GM23248 (cell line): ENCODE results near the gene TAF3. TPM values are rescaled to one million over a fixed set of nuclear protein-coding genes. Genes with fewer than 3 reads are reported as not detected.

Experiments used
- DNase-seq: peaks from one replicate; pipeline ENCODE4 v3.0.0-alpha.2; 2015
- H2AFZ ChIP-seq: fragments of 200-600 bp; sonication (generic); 2 replicates; pipeline ENCODE4 v1.6.1; 2016; ENCODE audit warnings: antibody characterized with exemption
- H3F3A ChIP-seq: fragments of 200-600 bp; sonication (generic); 2 replicates; pipeline ENCODE4 v1.6.1; 2016; ENCODE audit warnings: mild to moderate bottlenecking, antibody characterized with exemption, mixed run types; ENCODE audit not compliant: insufficient read depth
- H3K27ac ChIP-seq: fragments of 200-600 bp; sonication (generic); 2 replicates; pipeline ENCODE4 v1.5.1; 2016; ENCODE audit warnings: mild to moderate bottlenecking
- H3K27me3 ChIP-seq: fragments of 200-600 bp; sonication (generic); replicated peaks from 2 replicates; pipeline ENCODE4 v1.6.1; 2016; ENCODE audit warnings: mild to moderate bottlenecking; ENCODE audit not compliant: insufficient read depth
- H3K36me3 ChIP-seq: fragments of 200-600 bp; sonication (generic); 2 replicates; pipeline ENCODE4 v1.6.1; 2016; ENCODE audit warnings: low read depth, mild to moderate bottlenecking
- H3K4me1 ChIP-seq: fragments of 200-600 bp; sonication (generic); 2 replicates; pipeline ENCODE4 v1.6.1; 2016; ENCODE audit warnings: mild to moderate bottlenecking; ENCODE audit not compliant: insufficient read depth
- H3K4me2 ChIP-seq: fragments of 200-600 bp; sonication (generic); one replicate; pipeline ENCODE4 v1.6.1; 2016; ENCODE audit warnings: mild to moderate bottlenecking; ENCODE audit not compliant: unreplicated experiment
- H3K4me3 ChIP-seq: fragments of 200-600 bp; sonication (generic); 2 replicates; pipeline ENCODE4 v1.5.1; 2016; ENCODE audit warnings: mild to moderate bottlenecking
- H3K79me2 ChIP-seq: fragments of 200-600 bp; sonication (generic); 2 replicates; pipeline ENCODE4 v1.6.1; 2016; ENCODE audit warnings: mild to moderate bottlenecking; ENCODE audit not compliant: insufficient read depth
- H3K9ac ChIP-seq: fragments of 200-600 bp; sonication (generic); 2 replicates; pipeline ENCODE4 v1.6.1; 2016; ENCODE audit warnings: mild to moderate bottlenecking
- H3K9me2 ChIP-seq: fragments of 200-600 bp; sonication (generic); 2 replicates; pipeline ENCODE4 v1.6.1; 2016; ENCODE audit warnings: mixed run types, mild to moderate bottlenecking, moderate library complexity; ENCODE audit not compliant: insufficient read depth
- H3K9me3 ChIP-seq: fragments of 200-600 bp; sonication (generic); one replicate; pipeline ENCODE4 v1.6.1; 2017; ENCODE audit warnings: low read depth
- H4K20me1 ChIP-seq: fragments of 200-600 bp; sonication (generic); 2 replicates; pipeline ENCODE4 v1.6.0; 2016; ENCODE audit not compliant: insufficient read depth
- EZH2 ChIP-seq: fragments of 200-600 bp; sonication (generic); IDR thresholded peaks from 2 replicates; pipeline ENCODE4 v1.6.1; 2018; ENCODE audit warnings: antibody characterized with exemption, mild to moderate bottlenecking; ENCODE audit not compliant: insufficient read depth, poor library complexity, severe bottlenecking
- EZH2phosphoT487 ChIP-seq: fragments of 200-600 bp; sonication (generic); IDR thresholded peaks from 2 replicates; pipeline ENCODE4 v1.6.1; 2018; ENCODE audit warnings: antibody characterized with exemption, moderate library complexity, mild to moderate bottlenecking, low read depth; ENCODE audit not compliant: insufficient read depth
- WGBS, 2 experiments: methylation state at CpG; one replicate each; pipeline ENCODE4 v1.1.6; 2015 to 2017; ENCODE audit warnings: low lambda C conversion rate in 2 of 2, low coverage in 1 of 2; ENCODE audit errors: missing lambda C conversion rate in 2 of 2; 5-methylcytosine and 5-hydroxymethylcytosine counted together
- in situ Hi-C: fragments of 300-500 bp; cut with MboI; formaldehyde crosslinking; loops from 2 replicates; pipeline ENCODE4 v1.15.0; 2020
- polyA plus RNA-seq: library from polyadenylated mRNA; unstranded; fragments of >200 nt; fragmentation: Nextera tagmentation; extraction: Ambion mirVana; gene quantifications from 2 replicates; pipeline ENCODE4 v1.2.1, GENCODE V29; 2016
- total RNA-seq: library from RNA; depleted of rRNA; stranded (reverse); fragments of >200 nt; shearing (Covaris generic); gene quantifications from 2 replicates; pipeline ENCODE4 v1.2.3, GENCODE V29; 2014

Gene TAF3
- total and polyA plus RNA-seq, 2 experiments from 2014 or later = 1.7 to 5.5 TPM

GRCh38 chr10:8051109-8051821 lies 233.0 kb downstream of the TAF3 start:
- in situ Hi-C loops = no loop called here
- Histone ChIP-seq H3K9me3 (no peaks in the 10 kb centered on the region), H3K4me2 (no peak overlapping the region), H3K36me3 (no peaks in the 10 kb centered on the region), H3K27ac (no peak overlapping the region), H3K9me2 (no peaks in the 10 kb centered on the region), H3K9ac (no peak overlapping the region), H4K20me1 (no peaks in the 10 kb centered on the region), H2AFZ (no peak overlapping the region), H3K79me2 (no peaks in the 10 kb centered on the region), H3F3A (no peaks in the 10 kb centered on the region), H3K4me3 (no peak overlapping the region), H3K4me1 (0 out of 2 replicates have a peak, but pooled peaks cover 3% of the 10 kb centered on the region), H3K27me3 (peaks cover 86% of the 10 kb centered on the region)
- no peak for DNase-seq
- TF ChIP-seq EZH2 (peak; percentile 0), EZH2phosphoT487 (0 out of 2 replicates have a peak, but pooled peaks have one; percentile 59)
- 7 to 10% methylated on average over 13 to 40 of the region's 52 CpGs for WGBS, 2 experiments

GRCh38 chr10:8051851-8052257 lies 233.5 kb downstream of the TAF3 start:
- 0 out of 2 replicates have a peak, but pooled peaks cover 3% of the 10 kb centered on the region for H3K4me1 ChIP-seq
- no peak overlapping the region for H2AFZ ChIP-seq
- H3K4me3 ChIP-seq = no peak overlapping the region
- no peaks in the 10 kb centered on the region for H3K36me3 ChIP-seq
- H3F3A ChIP-seq = no peaks in the 10 kb centered on the region
- H3K4me2 ChIP-seq = no peak overlapping the region
- no peaks in the 10 kb centered on the region for H4K20me1 ChIP-seq
- 5 to 7% methylated on average over 15 to 29 of the region's 29 CpGs for WGBS, 2 experiments
- in situ Hi-C loops = no loop called here
- no peaks in the 10 kb centered on the region for H3K79me2 ChIP-seq
- no peaks in the 10 kb centered on the region for H3K9me2 ChIP-seq
- TF ChIP-seq EZH2 (no peak), EZH2phosphoT487 (no peak)
- peaks cover 86% of the 10 kb centered on the region for H3K27me3 ChIP-seq
- H3K9ac ChIP-seq = no peak overlapping the region
- no peak overlapping the region for H3K27ac ChIP-seq
- H3K9me3 ChIP-seq = no peaks in the 10 kb centered on the region
- DNase-seq = no peak

- peaks cover 85% of the 10 kb centered on the region for H3K27me3 ChIP-seq
- H3K9ac ChIP-seq = no peak overlapping the region
- no peaks in the 10 kb centered on the region for H3K36me3 ChIP-seq
- H2AFZ ChIP-seq = no peak overlapping the region
- 0 out of 2 replicates have a peak, but pooled peaks cover 3% of the 10 kb centered on the region for H3K4me1 ChIP-seq
- peak; percentile 74 for TF ChIP-seq EZH2
- 0 out of 2 replicates have a peak, but pooled peaks have one; percentile 47 for TF ChIP-seq EZH2phosphoT487
- no peak overlapping the region for H3K4me3 ChIP-seq
- H3K9me3 ChIP-seq = no peaks in the 10 kb centered on the region
- no peak overlapping the region for H3K27ac ChIP-seq
- no peak for DNase-seq
- H3K79me2 ChIP-seq = no peaks in the 10 kb centered on the region
- H3K9me2 ChIP-seq = no peaks in the 10 kb centered on the region
- H4K20me1 ChIP-seq = no peaks in the 10 kb centered on the region
- in situ Hi-C loops = no loop called here
- no peak overlapping the region for H3K4me2 ChIP-seq
- no peaks in the 10 kb centered on the region for H3F3A ChIP-seq
- 26 to 29% methylated on average over 32 of the region's 32 CpGs for WGBS, 2 experiments
These were observed 234.1 kb downstream of the TAF3 start for GRCh38 chr10:8052341-8052955.

- WGBS, 2 experiments = 12 to 15% methylated on average over 17 of the region's 17 CpGs
- H3K27ac ChIP-seq = no peak overlapping the region
- no peaks in the 10 kb centered on the region for H4K20me1 ChIP-seq
- in situ Hi-C loops = no loop called here
- no peak overlapping the region for H2AFZ ChIP-seq
- H3K27me3 ChIP-seq = peaks cover 79% of the 10 kb centered on the region
- no peaks in the 10 kb centered on the region for H3K9me3 ChIP-seq
- H3K79me2 ChIP-seq = no peaks in the 10 kb centered on the region
- no peak overlapping the region for H3K4me3 ChIP-seq
- 0 out of 2 replicates have a peak, but pooled peaks cover 3% of the 10 kb centered on the region for H3K4me1 ChIP-seq
- peak; percentile 59; the same call in 1 of the 2 replicates for TF ChIP-seq EZH2phosphoT487
- TF ChIP-seq EZH2 = no peak
- no peaks in the 10 kb centered on the region for H3F3A ChIP-seq
- no peaks in the 10 kb centered on the region for H3K36me3 ChIP-seq
- H3K9ac ChIP-seq = no peak overlapping the region
- peak overlapping the region; percentile 10 for H3K4me2 ChIP-seq
- DNase-seq = no peak
- no peaks in the 10 kb centered on the region for H3K9me2 ChIP-seq
These were observed 234.7 kb downstream of the TAF3 start for GRCh38 chr10:8052956-8053445.
